GM18907 (cell line): ENCODE results near the gene ACO2.
A peak's percentile ranks its signal among the peaks of the same experiment; 100 is the strongest.
"Not testable (repeated sequence)": the region's sequence is repeated elsewhere in the genome, so short reads cannot be mapped to it uniquely, and the experiment has no call there.

Experiments used
- ATAC-seq: cut with Tn5 transposase; IDR thresholded peaks from one replicate; pipeline ENCODE4 v1.9.1; 2021; ENCODE audit warnings: mild to moderate bottlenecking, moderate library complexity; ENCODE audit not compliant: unreplicated experiment

ACO2 gene

GRCh38 chr22:41468381-41469217 lies at the start of gene ACO2, which contains the start of gene PHF5A:
Gene ACO2, plus strand, starts transcription at chr22:41469117. Its CDS starts 30 bp downstream, at chr22:41469147.
Gene PHF5A, minus strand, starts transcription at chr22:41468692. Its CDS starts 39 bp downstream, at chr22:41468653.
- ATAC-seq = peak; percentile 86

DNA sequence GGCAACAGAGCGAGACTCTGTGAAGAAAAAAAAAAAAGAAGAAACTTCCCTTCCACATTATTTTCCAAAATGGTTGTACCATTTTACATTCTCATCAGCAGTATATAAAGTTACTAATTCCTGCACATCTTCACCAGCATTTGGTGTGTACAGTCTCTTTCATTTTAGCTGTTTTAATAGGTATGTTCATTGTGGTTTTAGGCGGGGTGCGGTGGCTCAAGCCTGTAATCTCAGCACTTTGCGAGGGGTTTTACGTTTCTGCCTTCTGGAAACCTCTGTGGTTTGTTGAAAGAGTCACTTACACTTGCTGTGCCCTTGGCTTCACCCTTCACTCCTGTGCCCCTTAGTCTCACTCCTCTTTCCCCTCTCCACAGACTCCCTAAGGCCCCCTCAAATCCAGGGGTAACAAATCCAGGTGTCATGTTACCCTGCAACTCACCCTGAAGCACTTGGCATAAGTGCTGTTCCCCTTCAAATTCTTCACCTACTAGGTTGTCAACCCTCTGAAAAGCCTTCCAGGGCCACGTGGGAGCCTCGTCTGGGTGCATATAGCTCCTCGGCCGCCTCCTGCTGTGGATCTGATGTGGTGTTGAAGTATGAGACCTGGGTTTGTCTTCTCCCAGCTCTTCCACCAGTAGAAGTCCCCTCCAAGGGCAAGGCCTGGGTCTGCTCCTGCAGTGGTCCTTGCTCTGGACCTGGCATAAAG lies 43.1 kb upstream of the ACO2 start:
- no peak for ATAC-seq

- no peak for ATAC-seq
Observed at GRCh38 chr22:41429232-41429950, 39.5 kb upstream of the ACO2 start.

- ATAC-seq = no peak
Observed at GRCh38 chr22:41429951-41430332, 39.0 kb upstream of the ACO2 start.

DNA sequence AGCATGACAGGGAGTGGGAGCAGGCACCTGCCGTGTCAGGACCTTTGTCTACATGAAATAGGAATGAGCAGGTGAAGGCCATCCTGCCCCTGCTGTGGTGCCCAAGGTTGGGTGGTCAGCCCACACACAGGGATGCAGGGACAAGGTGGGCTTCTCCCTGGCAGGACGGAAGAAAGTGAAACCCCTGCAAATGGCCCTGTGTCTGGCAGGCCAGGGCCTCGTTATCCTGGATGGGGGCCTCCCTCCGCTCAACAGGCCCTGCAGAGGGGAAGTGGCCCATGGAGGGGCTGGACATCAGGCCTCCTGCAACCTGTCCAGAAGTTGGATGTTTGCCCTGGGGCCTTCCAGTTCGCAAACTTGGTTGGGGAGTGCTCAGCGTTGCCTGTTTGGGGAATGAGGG lies 37.3 kb upstream of the ACO2 start:
- ATAC-seq = no peak

GRCh38 chr22:41433480-41433879 lies 35.4 kb upstream of the ACO2 start:
- ATAC-seq = not testable (repeated sequence)

GRCh38 chr22:41434361-41435003 lies 34.4 kb upstream of the ACO2 start:
- ATAC-seq = not testable (repeated sequence)

GRCh38 chr22:41435560-41435959 lies 33.4 kb upstream of the ACO2 start:
- ATAC-seq = no peak

- ATAC-seq = no peak
Observed at GRCh38 chr22:41436322-41437113, 32.4 kb upstream of the ACO2 start.

- no peak for ATAC-seq
Observed at GRCh38 chr22:41437198-41437597, 31.7 kb upstream of the ACO2 start.

DNA sequence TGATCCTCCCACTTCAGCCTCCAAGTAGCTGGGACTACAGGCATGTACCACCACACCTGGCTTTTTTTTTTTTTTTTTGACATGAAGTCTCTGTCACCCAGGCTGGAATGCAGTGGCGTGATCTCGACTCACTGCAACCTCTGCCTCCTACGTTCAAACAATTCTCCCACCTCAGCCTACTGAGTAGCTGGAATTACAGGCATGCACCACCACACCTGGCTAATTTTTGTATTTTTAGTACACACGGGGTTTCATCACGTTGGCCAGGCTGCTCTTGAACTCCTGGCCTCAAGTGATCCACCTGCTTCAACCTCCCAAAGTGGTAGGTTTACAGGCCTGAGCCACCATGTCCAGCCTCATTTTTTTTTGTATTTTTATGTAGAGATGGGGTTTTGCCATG lies 28.4 kb upstream of the ACO2 start:
- not testable (repeated sequence) for ATAC-seq

DNA sequence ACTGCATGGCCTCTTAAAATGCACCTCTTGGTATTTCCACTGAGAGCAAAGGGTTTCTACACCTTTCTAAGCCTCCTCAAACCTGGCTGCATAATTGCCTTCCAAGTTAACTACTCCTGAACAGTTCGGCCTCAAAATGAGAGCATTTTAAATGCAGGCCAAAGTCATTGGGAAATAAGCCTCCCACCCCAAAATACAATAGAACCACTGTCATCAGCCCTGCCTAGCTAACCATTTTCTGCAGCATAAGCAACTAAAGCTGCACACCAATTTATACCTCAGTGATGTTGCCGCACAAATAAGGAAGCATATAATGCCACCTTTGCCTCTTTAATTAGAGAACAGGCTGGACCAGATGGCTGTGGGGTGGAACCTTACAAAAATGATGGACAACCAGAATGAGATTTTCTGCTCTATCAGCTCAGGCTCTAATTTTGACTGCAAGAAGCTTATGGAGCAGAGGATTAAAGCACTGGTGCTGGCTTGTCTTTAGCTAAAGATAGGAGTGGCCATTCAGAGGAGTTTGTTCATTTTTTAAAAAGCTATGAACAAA lies 26.6 kb upstream of the ACO2 start:
- no peak for ATAC-seq

- ATAC-seq = peak; percentile 52
Observed at GRCh38 chr22:41444360-41445128, 24.4 kb upstream of the ACO2 start.

GRCh38 chr22:41445129-41446056 lies 23.5 kb upstream of the ACO2 start:
- no peak for ATAC-seq

DNA sequence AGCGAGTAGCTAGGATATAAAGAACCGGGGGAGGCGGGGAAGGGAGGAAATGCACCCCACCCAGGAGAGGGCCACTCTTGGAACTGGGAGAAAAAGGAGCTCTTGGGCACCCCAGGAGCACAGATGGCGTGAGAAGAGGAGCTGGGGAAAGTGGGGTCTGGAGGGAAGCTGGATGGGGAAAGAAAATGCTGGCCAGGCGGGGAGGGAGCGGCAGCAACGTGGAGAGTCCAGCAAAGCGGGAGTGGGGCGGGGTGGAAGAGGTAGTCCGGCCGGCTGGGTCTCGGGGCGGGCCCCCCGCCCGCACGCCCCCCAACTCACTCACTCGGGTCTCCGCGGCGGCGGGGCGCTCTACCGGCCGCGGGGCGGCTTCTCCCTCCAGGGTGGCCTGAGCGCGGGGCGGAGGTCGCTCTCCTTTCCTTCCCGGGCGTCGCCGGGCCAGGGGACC lies 22.8 kb upstream of the ACO2 start:
- no peak for ATAC-seq

DNA sequence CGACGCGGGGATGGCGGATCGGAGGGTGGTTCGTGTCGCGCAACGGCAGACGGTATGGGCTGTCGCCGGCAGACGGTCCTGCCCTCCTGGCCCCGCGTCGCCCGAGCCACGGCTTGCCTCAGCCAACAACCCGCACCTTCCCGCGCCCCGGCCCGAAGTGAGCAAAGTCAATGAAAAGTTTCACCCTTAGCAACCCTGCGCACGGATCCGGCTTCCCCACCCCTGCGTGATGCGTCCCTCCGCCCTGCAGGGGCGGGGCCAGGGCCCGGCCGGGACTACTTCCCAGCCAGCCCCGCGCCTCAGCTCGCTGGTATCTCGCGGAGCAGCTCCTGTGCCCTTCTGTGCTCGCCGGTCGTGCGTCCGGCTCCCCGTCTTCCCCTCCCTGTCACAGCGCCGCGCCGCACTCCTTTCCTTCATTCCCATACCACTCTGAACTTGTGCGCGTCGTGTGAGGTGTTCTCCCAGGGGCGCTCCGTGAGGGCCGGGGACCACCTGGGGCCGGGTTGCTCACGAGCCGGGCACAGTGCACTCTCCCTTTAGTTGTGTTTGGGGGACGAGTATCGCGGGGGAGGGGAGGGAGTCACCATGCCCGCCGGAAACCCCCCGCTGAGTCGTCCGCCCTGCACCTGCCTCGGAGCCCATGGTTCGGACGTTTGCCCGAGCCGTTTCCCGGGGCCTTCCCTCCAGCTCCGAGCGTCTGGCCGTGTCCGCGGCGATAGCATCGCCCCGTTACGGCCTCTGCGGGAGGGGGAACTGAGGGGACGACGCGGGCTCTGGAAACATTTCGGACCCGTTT lies 22.1 kb upstream of the ACO2 start, which contains the start of gene TOB2:
TOB2 (minus strand) TSS at position 163 of the 796 bp plus-strand sequence. CDS start 9,456 bp downstream, outside the sequence.
- ATAC-seq = peak; percentile 48
